ENCODE results near the gene TAS1R1. TPM values are rescaled to one million over a fixed set of nuclear protein-coding genes. Genes with fewer than 3 reads are reported as not detected.
A peak's percentile ranks its signal among the peaks of the same experiment; 100 is the strongest.

Gene TAS1R1
- total and polyA plus RNA-seq, 9 of the 15 experiments (the other 6 are each of a cell fraction or from before 2014, with no cell fraction given), result 0.06 TPM; not detected in 8

DNA sequence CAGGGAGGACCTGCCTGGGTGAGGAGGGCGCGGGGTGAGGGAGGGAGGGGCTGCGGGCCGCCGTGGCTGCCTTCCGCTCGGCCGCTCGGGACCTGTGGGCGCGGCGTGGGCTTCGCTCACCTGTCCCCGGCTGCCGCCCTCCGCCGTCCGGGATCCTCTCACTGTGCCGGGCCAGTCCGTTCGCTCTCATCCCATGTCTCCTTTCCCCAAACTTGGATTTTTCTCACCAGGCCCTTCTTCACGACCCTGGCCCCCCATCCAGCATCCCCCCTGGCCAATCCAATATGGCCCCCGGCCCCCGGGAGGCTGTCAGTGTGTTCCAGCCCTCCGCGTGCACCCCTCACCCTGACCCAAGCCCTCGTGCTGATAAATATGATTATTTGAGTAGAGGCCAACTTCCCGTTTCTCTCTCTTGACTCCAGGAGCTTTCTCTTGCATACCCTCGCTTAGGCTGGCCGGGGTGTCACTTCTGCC, 25.0 kb downstream of the TAS1R1 start (continued):
- TF ChIP-seq GABPA (tag; conservative IDR thresholded peaks at IDR 0.05; ENCODE audit: low read depth), result peak; percentile 84
- TF ChIP-seq, protein P1, sequence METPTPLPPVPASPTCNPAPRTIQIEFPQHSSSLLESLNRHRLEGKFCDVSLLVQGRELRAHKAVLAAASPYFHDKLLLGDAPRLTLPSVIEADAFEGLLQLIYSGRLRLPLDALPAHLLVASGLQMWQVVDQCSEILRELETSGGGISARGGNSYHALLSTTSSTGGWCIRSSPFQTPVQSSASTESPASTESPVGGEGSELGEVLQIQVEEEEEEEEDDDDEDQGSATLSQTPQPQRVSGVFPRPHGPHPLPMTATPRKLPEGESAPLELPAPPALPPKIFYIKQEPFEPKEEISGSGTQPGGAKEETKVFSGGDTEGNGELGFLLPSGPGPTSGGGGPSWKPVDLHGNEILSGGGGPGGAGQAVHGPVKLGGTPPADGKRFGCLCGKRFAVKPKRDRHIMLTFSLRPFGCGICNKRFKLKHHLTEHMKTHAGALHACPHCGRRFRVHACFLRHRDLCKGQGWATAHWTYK (CRISPR knock-in tag; IDR thresholded peaks at IDR 0.05), result 0 out of 2 replicates have a peak, but pooled peaks have one; percentile 59
- 0 out of 2 replicates have a peak, but pooled peaks have one; percentile 14 for TF ChIP-seq DIDO1 (tag; IDR thresholded peaks at IDR 0.05; ENCODE audit: low read depth)
- TF ChIP-seq, protein P2, sequence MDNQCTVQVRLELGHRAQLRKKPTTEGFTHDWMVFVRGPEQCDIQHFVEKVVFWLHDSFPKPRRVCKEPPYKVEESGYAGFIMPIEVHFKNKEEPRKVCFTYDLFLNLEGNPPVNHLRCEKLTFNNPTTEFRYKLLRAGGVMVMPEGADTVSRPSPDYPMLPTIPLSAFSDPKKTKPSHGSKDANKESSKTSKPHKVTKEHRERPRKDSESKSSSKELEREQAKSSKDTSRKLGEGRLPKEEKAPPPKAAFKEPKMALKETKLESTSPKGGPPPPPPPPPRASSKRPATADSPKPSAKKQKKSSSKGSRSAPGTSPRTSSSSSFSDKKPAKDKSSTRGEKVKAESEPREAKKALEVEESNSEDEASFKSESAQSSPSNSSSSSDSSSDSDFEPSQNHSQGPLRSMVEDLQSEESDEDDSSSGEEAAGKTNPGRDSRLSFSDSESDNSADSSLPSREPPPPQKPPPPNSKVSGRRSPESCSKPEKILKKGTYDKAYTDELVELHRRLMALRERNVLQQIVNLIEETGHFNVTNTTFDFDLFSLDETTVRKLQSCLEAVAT (IDR thresholded peaks at IDR 0.05), result peak in 1 of 2 experiments; percentile 16; a peak in 1 of 4 replicates
- no peak for TF ChIP-seq IRF2 (CRISPR knock-in tag; IDR thresholded peaks at IDR 0.05)
- TF ChIP-seq ZNF232 (CRISPR knock-in tag; IDR thresholded peaks at IDR 0.05), result 0 out of 2 replicates have a peak, but pooled peaks have one; percentile 38
- TF ChIP-seq, protein P3, sequence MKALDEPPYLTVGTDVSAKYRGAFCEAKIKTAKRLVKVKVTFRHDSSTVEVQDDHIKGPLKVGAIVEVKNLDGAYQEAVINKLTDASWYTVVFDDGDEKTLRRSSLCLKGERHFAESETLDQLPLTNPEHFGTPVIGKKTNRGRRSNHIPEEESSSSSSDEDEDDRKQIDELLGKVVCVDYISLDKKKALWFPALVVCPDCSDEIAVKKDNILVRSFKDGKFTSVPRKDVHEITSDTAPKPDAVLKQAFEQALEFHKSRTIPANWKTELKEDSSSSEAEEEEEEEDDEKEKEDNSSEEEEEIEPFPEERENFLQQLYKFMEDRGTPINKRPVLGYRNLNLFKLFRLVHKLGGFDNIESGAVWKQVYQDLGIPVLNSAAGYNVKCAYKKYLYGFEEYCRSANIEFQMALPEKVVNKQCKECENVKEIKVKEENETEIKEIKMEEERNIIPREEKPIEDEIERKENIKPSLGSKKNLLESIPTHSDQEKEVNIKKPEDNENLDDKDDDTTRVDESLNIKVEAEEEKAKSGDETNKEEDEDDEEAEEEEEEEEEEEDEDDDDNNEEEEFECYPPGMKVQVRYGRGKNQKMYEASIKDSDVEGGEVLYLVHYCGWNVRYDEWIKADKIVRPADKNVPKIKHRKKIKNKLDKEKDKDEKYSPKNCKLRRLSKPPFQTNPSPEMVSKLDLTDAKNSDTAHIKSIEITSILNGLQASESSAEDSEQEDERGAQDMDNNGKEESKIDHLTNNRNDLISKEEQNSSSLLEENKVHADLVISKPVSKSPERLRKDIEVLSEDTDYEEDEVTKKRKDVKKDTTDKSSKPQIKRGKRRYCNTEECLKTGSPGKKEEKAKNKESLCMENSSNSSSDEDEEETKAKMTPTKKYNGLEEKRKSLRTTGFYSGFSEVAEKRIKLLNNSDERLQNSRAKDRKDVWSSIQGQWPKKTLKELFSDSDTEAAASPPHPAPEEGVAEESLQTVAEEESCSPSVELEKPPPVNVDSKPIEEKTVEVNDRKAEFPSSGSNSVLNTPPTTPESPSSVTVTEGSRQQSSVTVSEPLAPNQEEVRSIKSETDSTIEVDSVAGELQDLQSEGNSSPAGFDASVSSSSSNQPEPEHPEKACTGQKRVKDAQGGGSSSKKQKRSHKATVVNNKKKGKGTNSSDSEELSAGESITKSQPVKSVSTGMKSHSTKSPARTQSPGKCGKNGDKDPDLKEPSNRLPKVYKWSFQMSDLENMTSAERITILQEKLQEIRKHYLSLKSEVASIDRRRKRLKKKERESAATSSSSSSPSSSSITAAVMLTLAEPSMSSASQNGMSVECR (CRISPR knock-in tag; IDR thresholded peaks at IDR 0.05), result peak; percentile 20; the same call in 1 of the 2 replicates
- TF ChIP-seq YY1 (IDR thresholded peaks at IDR 0.05; ENCODE audit: borderline replicate concordance in 1 of 3, control insufficient read depth in 1 of 3, extremely low read depth in 1 of 3, insufficient read depth in 3 of 3, insufficient read length in 1 of 3, insufficient replicate concordance in 2 of 3, low read depth in 1 of 3, low read length in 2 of 3), result peak; percentile 61 to 89 (median 67)
- TF ChIP-seq HDAC1 (IDR thresholded peaks at IDR 0.05), result peak in 1 of 2 experiments; percentile 77; a peak in 1 of 4 replicates
- TF ChIP-seq, protein P4, sequence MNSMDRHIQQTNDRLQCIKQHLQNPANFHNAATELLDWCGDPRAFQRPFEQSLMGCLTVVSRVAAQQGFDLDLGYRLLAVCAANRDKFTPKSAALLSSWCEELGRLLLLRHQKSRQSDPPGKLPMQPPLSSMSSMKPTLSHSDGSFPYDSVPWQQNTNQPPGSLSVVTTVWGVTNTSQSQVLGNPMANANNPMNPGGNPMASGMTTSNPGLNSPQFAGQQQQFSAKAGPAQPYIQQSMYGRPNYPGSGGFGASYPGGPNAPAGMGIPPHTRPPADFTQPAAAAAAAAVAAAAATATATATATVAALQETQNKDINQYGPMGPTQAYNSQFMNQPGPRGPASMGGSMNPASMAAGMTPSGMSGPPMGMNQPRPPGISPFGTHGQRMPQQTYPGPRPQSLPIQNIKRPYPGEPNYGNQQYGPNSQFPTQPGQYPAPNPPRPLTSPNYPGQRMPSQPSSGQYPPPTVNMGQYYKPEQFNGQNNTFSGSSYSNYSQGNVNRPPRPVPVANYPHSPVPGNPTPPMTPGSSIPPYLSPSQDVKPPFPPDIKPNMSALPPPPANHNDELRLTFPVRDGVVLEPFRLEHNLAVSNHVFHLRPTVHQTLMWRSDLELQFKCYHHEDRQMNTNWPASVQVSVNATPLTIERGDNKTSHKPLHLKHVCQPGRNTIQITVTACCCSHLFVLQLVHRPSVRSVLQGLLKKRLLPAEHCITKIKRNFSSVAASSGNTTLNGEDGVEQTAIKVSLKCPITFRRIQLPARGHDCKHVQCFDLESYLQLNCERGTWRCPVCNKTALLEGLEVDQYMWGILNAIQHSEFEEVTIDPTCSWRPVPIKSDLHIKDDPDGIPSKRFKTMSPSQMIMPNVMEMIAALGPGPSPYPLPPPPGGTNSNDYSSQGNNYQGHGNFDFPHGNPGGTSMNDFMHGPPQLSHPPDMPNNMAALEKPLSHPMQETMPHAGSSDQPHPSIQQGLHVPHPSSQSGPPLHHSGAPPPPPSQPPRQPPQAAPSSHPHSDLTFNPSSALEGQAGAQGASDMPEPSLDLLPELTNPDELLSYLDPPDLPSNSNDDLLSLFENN (IDR thresholded peaks at IDR 0.05; ENCODE audit: low read depth in 2 of 2, low read length in 2 of 2), result no peak
- TF ChIP-seq MYC (IDR thresholded peaks at IDR 0.05; ENCODE audit: low read depth, low read length), result 0 out of 2 replicates have a peak, but pooled peaks have one; percentile 35
- no peak for TF ChIP-seq MYC (CRISPR knock-in tag; IDR thresholded peaks at IDR 0.05; ENCODE audit: borderline replicate concordance, low read depth)
- TF ChIP-seq, protein P5, sequence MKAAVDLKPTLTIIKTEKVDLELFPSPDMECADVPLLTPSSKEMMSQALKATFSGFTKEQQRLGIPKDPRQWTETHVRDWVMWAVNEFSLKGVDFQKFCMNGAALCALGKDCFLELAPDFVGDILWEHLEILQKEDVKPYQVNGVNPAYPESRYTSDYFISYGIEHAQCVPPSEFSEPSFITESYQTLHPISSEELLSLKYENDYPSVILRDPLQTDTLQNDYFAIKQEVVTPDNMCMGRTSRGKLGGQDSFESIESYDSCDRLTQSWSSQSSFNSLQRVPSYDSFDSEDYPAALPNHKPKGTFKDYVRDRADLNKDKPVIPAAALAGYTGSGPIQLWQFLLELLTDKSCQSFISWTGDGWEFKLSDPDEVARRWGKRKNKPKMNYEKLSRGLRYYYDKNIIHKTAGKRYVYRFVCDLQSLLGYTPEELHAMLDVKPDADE (conservative IDR thresholded peaks at IDR 0.05; ENCODE audit: control insufficient read depth, low read depth, low read length), result peak; percentile 27; the same call in 1 of the 2 replicates
